ENCODE measurements around the gene FBLN2. TPM values are rescaled to one million over a fixed set of nuclear protein-coding genes. Genes with fewer than 3 reads are reported as not detected.

FBLN2 gene
- polyA plus RNA-seq, 1 donor (not counting 4 experiments of a cell fraction or from before 2014, with no cell fraction given), result 0.72 TPM

GRCh38 chr3:13542142-13542541 is 6.8 kb upstream of the FBLN2 start:
- Histone ChIP-seq H3K4me3 (ENCODE audit: control insufficient read depth in 2 of 3, extremely low read depth in 1 of 3, insufficient read depth in 2 of 3, low read depth in 1 of 3, low read length in 3 of 3) (no peak overlapping the region), H2AFZ (ENCODE audit: control insufficient read depth, low read length) (no peak overlapping the region), H4K20me1 (ENCODE audit: control insufficient read depth, extremely low read depth, insufficient read depth, low read length) (no peaks in the 10 kb centered on the region), H3K9me1 (ENCODE audit: control insufficient read depth, extremely low read depth, insufficient read depth, low read length) (no peaks in the 10 kb centered on the region), H3K27me3 (ENCODE audit: control insufficient read depth, extremely low read depth, insufficient read depth, low read length) (no peaks in the 10 kb centered on the region), H3K27ac (ENCODE audit: control insufficient read depth, insufficient read depth, low read length) (no peak overlapping the region), H3K9me3 (ENCODE audit: control insufficient read depth, low read depth, low read length) (no peaks in the 10 kb centered on the region), H3K4me2 (ENCODE audit: control insufficient read depth, extremely low read depth, insufficient read depth, low read depth, low read length) (no peak overlapping the region), H3K9ac (ENCODE audit: control insufficient read depth, extremely low read depth, insufficient read depth, low read length) (no peak overlapping the region), H3K79me2 (ENCODE audit: control insufficient read depth, insufficient read depth, low read length) (no peaks in the 10 kb centered on the region), H3K4me1 (ENCODE audit: control insufficient read depth, extremely low read depth, insufficient read depth, low read length) (peaks cover 38% of the 10 kb centered on the region), H3K36me3 (ENCODE audit: control insufficient read depth in 2 of 2, extremely low read depth in 1 of 2, insufficient read depth in 2 of 2, low read length in 2 of 2) (no peaks in the 10 kb centered on the region)
- dilution Hi-C loops (cut with MboI; ENCODE audit: extremely low pct_ligation_motif_present, low sequenced_read_pairs), result no loop called here
- TF ChIP-seq EZH2 (IDR thresholded peaks at IDR 0.05; ENCODE audit: low read length), result no peak
- TF ChIP-seq, protein P1, sequence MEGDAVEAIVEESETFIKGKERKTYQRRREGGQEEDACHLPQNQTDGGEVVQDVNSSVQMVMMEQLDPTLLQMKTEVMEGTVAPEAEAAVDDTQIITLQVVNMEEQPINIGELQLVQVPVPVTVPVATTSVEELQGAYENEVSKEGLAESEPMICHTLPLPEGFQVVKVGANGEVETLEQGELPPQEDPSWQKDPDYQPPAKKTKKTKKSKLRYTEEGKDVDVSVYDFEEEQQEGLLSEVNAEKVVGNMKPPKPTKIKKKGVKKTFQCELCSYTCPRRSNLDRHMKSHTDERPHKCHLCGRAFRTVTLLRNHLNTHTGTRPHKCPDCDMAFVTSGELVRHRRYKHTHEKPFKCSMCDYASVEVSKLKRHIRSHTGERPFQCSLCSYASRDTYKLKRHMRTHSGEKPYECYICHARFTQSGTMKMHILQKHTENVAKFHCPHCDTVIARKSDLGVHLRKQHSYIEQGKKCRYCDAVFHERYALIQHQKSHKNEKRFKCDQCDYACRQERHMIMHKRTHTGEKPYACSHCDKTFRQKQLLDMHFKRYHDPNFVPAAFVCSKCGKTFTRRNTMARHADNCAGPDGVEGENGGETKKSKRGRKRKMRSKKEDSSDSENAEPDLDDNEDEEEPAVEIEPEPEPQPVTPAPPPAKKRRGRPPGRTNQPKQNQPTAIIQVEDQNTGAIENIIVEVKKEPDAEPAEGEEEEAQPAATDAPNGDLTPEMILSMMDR (optimal IDR thresholded peaks at IDR 0.05 in 1 of 3, IDR thresholded peaks at IDR 0.05 in 1 of 3, conservative IDR thresholded peaks at IDR 0.05 in 1 of 3; ENCODE audit: extremely low read depth in 1 of 3, insufficient read depth in 2 of 3, low read length in 3 of 3), result no peak
- DNase-seq (ENCODE audit: low read depth, low spot score), result no peak
- FAIRE-seq, result no peak

- TF ChIP-seq EZH2 (IDR thresholded peaks at IDR 0.05; ENCODE audit: low read length), result no peak
- TF ChIP-seq, protein P1 (optimal IDR thresholded peaks at IDR 0.05 in 1 of 3, IDR thresholded peaks at IDR 0.05 in 1 of 3, conservative IDR thresholded peaks at IDR 0.05 in 1 of 3; ENCODE audit: extremely low read depth in 1 of 3, insufficient read depth in 2 of 3, low read length in 3 of 3), result no peak
- H3K9ac ChIP-seq (ENCODE audit: control insufficient read depth, extremely low read depth, insufficient read depth, low read length), result no peak overlapping the region
- peaks cover 34% of the 10 kb centered on the region for H3K4me1 ChIP-seq (ENCODE audit: control insufficient read depth, extremely low read depth, insufficient read depth, low read length)
- DNase-seq (ENCODE audit: low read depth, low spot score), result no peak
- no peaks in the 10 kb centered on the region for H3K9me3 ChIP-seq (ENCODE audit: control insufficient read depth, low read depth, low read length)
- FAIRE-seq, result no peak
- H3K79me2 ChIP-seq (ENCODE audit: control insufficient read depth, insufficient read depth, low read length), result no peaks in the 10 kb centered on the region
- H3K27me3 ChIP-seq (ENCODE audit: control insufficient read depth, extremely low read depth, insufficient read depth, low read length), result no peaks in the 10 kb centered on the region
- H3K9me1 ChIP-seq (ENCODE audit: control insufficient read depth, extremely low read depth, insufficient read depth, low read length), result peaks cover 1% of the 10 kb centered on the region
- no peaks in the 10 kb centered on the region for H4K20me1 ChIP-seq (ENCODE audit: control insufficient read depth, extremely low read depth, insufficient read depth, low read length)
- H3K4me2 ChIP-seq (ENCODE audit: control insufficient read depth, extremely low read depth, insufficient read depth, low read depth, low read length), result no peak overlapping the region
- no peak overlapping the region for H3K4me3 ChIP-seq (ENCODE audit: control insufficient read depth in 2 of 3, extremely low read depth in 1 of 3, insufficient read depth in 2 of 3, low read depth in 1 of 3, low read length in 3 of 3)
- dilution Hi-C loops (cut with MboI; ENCODE audit: extremely low pct_ligation_motif_present, low sequenced_read_pairs), result no loop called here
- H3K36me3 ChIP-seq (ENCODE audit: control insufficient read depth in 2 of 2, extremely low read depth in 1 of 2, insufficient read depth in 2 of 2, low read length in 2 of 2), result no peaks in the 10 kb centered on the region
- H3K27ac ChIP-seq (ENCODE audit: control insufficient read depth, insufficient read depth, low read length), result no peak overlapping the region
- H2AFZ ChIP-seq (ENCODE audit: control insufficient read depth, low read length), result no peak overlapping the region
These were observed 5.7 kb upstream of the FBLN2 start for GRCh38 chr3:13543253-13543652.

Measured in keratinocyte (primary cell).